A673 (cell line): ENCODE measurements around the gene RASA3. TPM values are rescaled to one million over a fixed set of nuclear protein-coding genes. Genes with fewer than 3 reads are reported as not detected.

Experiments
- BruUV-seq: library from RNA; stranded (reverse); fragments of 400-500 nt; replicated peaks from 2 replicates; lab custom pipeline; 2021; lab: Mats Ljungman, UMichigan
- CTCF ChIA-PET: fragments of 300-600 bp; sonication (Branson Sonifier 250); formaldehyde crosslinking; loops from one replicate; lab custom pipeline; 2022; ENCODE audit warnings: antibody characterized with exemption; lab: Charles Lee
- POLR2A ChIA-PET: fragments of 300-600 bp; sonication (Branson Sonifier 250); formaldehyde crosslinking; loops from one replicate; lab custom pipeline; 2022; ENCODE audit warnings: antibody characterized with exemption; ENCODE audit not compliant: low non-redundant PET; lab: Charles Lee
- DNase-seq: peaks from one replicate; pipeline ENCODE4 v3.0.0-alpha.2; 2015; ENCODE audit warnings: low spot score
- H3K27ac ChIP-seq: fragments of 200-600 bp; sonication (generic); 2 replicates; pipeline ENCODE4 v1.5.1; 2016; ENCODE audit warnings: mixed run types, low read depth, mild to moderate bottlenecking, mixed read lengths, antibody characterized with exemption, low read length; ENCODE audit not compliant: poor library complexity, severe bottlenecking
- H3K27me3 ChIP-seq: fragments of 200-600 bp; sonication (generic); replicated peaks from 2 replicates; pipeline ENCODE4 v1.6.1; 2017; ENCODE audit warnings: mixed run types, low read depth, mild to moderate bottlenecking, mixed read lengths, antibody characterized with exemption, low read length; ENCODE audit not compliant: insufficient read depth, poor library complexity
- H3K36me3 ChIP-seq: fragments of 200-600 bp; sonication (generic); 2 replicates; pipeline ENCODE4 v1.6.1; 2016; ENCODE audit warnings: mixed run types, mild to moderate bottlenecking, mixed read lengths, antibody characterized with exemption, low read length; ENCODE audit not compliant: insufficient read depth, poor library complexity, severe bottlenecking
- H3K4me1 ChIP-seq: fragments of 200-600 bp; sonication (generic); 2 replicates; pipeline ENCODE4 v1.6.1; 2017; ENCODE audit warnings: mixed run types, mild to moderate bottlenecking, mixed read lengths, antibody characterized with exemption, low read length; ENCODE audit not compliant: insufficient read depth, poor library complexity, severe bottlenecking
- H3K4me3 ChIP-seq: fragments of 200-600 bp; sonication (generic); 2 replicates; pipeline ENCODE4 v1.5.1; 2016; ENCODE audit warnings: low read depth, mixed run types, mild to moderate bottlenecking, mixed read lengths, low read length; ENCODE audit not compliant: poor library complexity, severe bottlenecking
- H3K9me3 ChIP-seq: fragments of 200-600 bp; sonication (generic); 2 replicates; pipeline ENCODE4 v1.6.1; 2016; ENCODE audit warnings: mixed run types, low read depth, mild to moderate bottlenecking, mixed read lengths, antibody characterized with exemption, low read length; ENCODE audit not compliant: poor library complexity, severe bottlenecking
- CTCF ChIP-seq: fragments of 300-800, 200-600 bp; sonication (generic); conservative IDR thresholded peaks from 2 replicates; pipeline ENCODE4 v1.5.1; 2017; ENCODE audit warnings: low read depth, mild to moderate bottlenecking, antibody characterized with exemption, low read length, moderate library complexity, mixed read lengths
- EZH2 ChIP-seq: fragments of 200-600 bp; sonication (generic); IDR thresholded peaks from 2 replicates; pipeline ENCODE4 v1.6.1; 2017; ENCODE audit warnings: borderline replicate concordance, low read depth, mild to moderate bottlenecking, mixed read lengths, antibody characterized with exemption, low read length; ENCODE audit not compliant: poor library complexity, severe bottlenecking
- intact Hi-C: fragments of 100-400 bp; cut with micrococcal nuclease; formaldehyde crosslinking; loops from one replicate; pipeline ENCODE4 v1.10.0; 2022; ENCODE audit not compliant: unreplicated experiment
- total RNA-seq: library from RNA; stranded (reverse); gene quantifications from 2 replicates; pipeline ENCODE4 v1.2.3, GENCODE V29; 2021

Gene RASA3
- total RNA-seq, 1 experiment from 2014 or later, result 22.1 TPM

GRCh38 chr13:114027046-114027715, 105.2 kb downstream of the RASA3 start:
- H3K27ac ChIP-seq, result no peak overlapping the region
- BruUV-seq, result no TSS peak

GRCh38 chr13:114026481-114026880, 105.9 kb downstream of the RASA3 start:
- Histone ChIP-seq H3K9me3 (no peaks in the 10 kb centered on the region), H3K36me3 (no peaks in the 10 kb centered on the region), H3K4me3 (no peak overlapping the region), H3K27ac (no peak overlapping the region), H3K4me1 (no peaks in the 10 kb centered on the region), H3K27me3 (no peaks in the 10 kb centered on the region)
- no TSS peak for BruUV-seq
- CTCF ChIA-PET, result no interaction called here
- no peak for TF ChIP-seq EZH2
- no peak for TF ChIP-seq CTCF
- intact Hi-C loops, result no loop called here
- no peak for DNase-seq
- POLR2A ChIA-PET, result no interaction called here

More at GRCh38 chr13:114027046-114027715, 105.2 kb downstream of the RASA3 start:
- H3K27me3 ChIP-seq, result no peaks in the 10 kb centered on the region
- H3K9me3 ChIP-seq, result no peaks in the 10 kb centered on the region
- no peak for TF ChIP-seq CTCF
- TF ChIP-seq EZH2, result no peak
- H3K4me3 ChIP-seq, result no peak overlapping the region
- H3K4me1 ChIP-seq, result no peaks in the 10 kb centered on the region
- H3K36me3 ChIP-seq, result no peaks in the 10 kb centered on the region
- ChIA-PET POLR2A (no interaction called here), CTCF (no interaction called here)
- no peak for DNase-seq
- intact Hi-C loops, result no loop called here

DNA sequence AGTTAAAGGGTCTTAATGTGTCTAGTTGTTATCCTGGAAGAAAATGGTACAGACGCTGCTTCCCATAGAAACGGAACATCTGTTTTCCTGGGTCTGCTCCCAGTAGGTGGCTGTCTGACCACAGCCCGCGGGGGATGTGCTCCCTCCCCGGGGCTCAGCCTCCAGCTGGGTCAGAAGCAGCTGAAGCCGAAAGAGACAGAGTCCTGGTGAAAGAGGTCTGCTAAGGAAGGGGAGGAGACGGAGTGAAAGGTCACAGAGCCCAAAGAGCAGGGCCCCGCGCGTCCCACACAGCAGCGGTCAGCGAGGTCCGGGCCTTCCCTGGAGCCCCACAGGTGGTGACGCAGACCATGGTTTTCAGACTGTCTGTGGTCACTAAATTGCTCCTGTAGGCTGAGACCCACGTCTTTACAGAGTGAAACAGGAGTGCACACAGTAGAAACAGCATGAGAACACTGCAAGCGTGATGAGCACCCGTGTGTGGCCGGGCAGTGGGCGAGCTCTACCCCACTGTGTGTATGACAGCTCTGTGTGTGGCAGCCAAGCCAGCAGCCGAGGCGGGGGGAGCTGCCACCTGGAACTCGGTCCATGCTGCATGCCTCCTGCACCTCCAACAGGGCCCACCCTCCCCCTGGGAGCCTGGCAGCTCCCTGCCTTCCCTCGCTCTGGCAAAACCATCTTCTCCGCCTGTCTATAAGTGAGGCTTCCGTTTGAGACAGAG, 106.5 kb downstream of the RASA3 start:
- no TSS peak for BruUV-seq
- no peak for DNase-seq
- ChIA-PET CTCF (no interaction called here), POLR2A (no interaction called here)
- Histone ChIP-seq H3K36me3 (no peaks in the 10 kb centered on the region), H3K9me3 (no peaks in the 10 kb centered on the region), H3K4me1 (no peaks in the 10 kb centered on the region), H3K27me3 (no peaks in the 10 kb centered on the region), H3K27ac (no peak overlapping the region), H3K4me3 (no peak overlapping the region)
- TF ChIP-seq EZH2 (no peak), CTCF (no peak)
- intact Hi-C loops, result no loop called here
